CD14-positive monocyte (primary cell): ENCODE data around the gene DNAH3. TPM values are rescaled to one million over a fixed set of nuclear protein-coding genes. Genes with fewer than 3 reads are reported as not detected.

Experiments used
- DNase-seq, 3 donors: peaks; one replicate each; pipeline ENCODE4 v3.0.0-alpha.2; 2011 to 2022
- H2AFZ ChIP-seq: 2 replicates; pipeline ENCODE4 v1.6.0; 2012; ENCODE audit warnings: mild to moderate bottlenecking, low read depth, low read length, inconsistent platforms; ENCODE audit not compliant: insufficient read depth, poor library complexity, severe bottlenecking
- H3K27ac ChIP-seq, 2 donors: 1 replicate in 1 of 2; 2 replicates in 1 of 2; pipeline ENCODE4 v1.5.1; 2012 to 2013; ENCODE audit warnings: low read length in 2 of 2, control low read depth in 1 of 2, inconsistent platforms in 1 of 2, low read depth in 1 of 2, mild to moderate bottlenecking in 1 of 2
- H3K27me3 ChIP-seq, 2 donors: one replicate each; pipeline versions ENCODE4 v1.6.0 to v1.6.1; 2011 to 2013; ENCODE audit warnings: low read length in 2 of 2; ENCODE audit not compliant: control insufficient read depth in 2 of 2, insufficient read depth in 2 of 2
- H3K36me3 ChIP-seq, 2 donors: replicated peaks in 1 of 2; 1 replicate in 1 of 2; 2 replicates in 1 of 2; pipeline versions ENCODE4 v1.5.1 to v1.6.1; 2012 to 2013; ENCODE audit warnings: low read length in 2 of 2, control low read depth in 1 of 2, inconsistent platforms in 1 of 2, mild to moderate bottlenecking in 1 of 2; ENCODE audit not compliant: insufficient read depth in 2 of 2, control insufficient read depth in 1 of 2
- H3K4me1 ChIP-seq, 2 donors: 1 replicate in 1 of 2; 2 replicates in 1 of 2; pipeline versions ENCODE4 v1.5.1 to v1.6.1; 2012 to 2013; ENCODE audit warnings: low read length in 2 of 2, control low read depth in 1 of 2, inconsistent platforms in 1 of 2, mild to moderate bottlenecking in 1 of 2, moderate library complexity in 1 of 2; ENCODE audit not compliant: insufficient read depth in 2 of 2, control insufficient read depth in 1 of 2
- H3K4me2 ChIP-seq: replicated peaks from 2 replicates; pipeline ENCODE3; 2012; ENCODE audit warnings: low read length, moderate library complexity, mild to moderate bottlenecking; ENCODE audit not compliant: poor library complexity, severe bottlenecking; ENCODE audit errors: extremely low read depth
- H3K4me3 ChIP-seq, 3 experiments: fragments of 200-600 bp in 1 of 3; sonication (generic) in 1 of 3; replicated peaks in 1 of 3; 1 replicate in 2 of 3; 2 replicates in 1 of 3; pipeline ENCODE4 v1.5.1; 2011 to 2013; ENCODE audit warnings: low read length in 3 of 3, mild to moderate bottlenecking in 3 of 3, control low read depth in 2 of 3, low read depth in 2 of 3, inconsistent platforms in 1 of 3, moderate library complexity in 1 of 3
- H3K79me2 ChIP-seq: 2 replicates; pipeline ENCODE4 v1.6.0; 2012; ENCODE audit warnings: mild to moderate bottlenecking, control low read depth, inconsistent platforms, low read length, moderate library complexity; ENCODE audit not compliant: insufficient read depth
- H3K9ac ChIP-seq: 2 replicates; pipeline ENCODE4 v1.6.0; 2017; ENCODE audit warnings: low read length, mild to moderate bottlenecking; ENCODE audit not compliant: insufficient read depth, poor library complexity, severe bottlenecking
- H3K9me3 ChIP-seq, 2 donors: replicated peaks in 1 of 2; 1 replicate in 1 of 2; 2 replicates in 1 of 2; pipeline versions ENCODE4 v1.5.1 to v1.6.1; 2012 to 2013; ENCODE audit warnings: low read length in 2 of 2, control low read depth in 1 of 2; ENCODE audit not compliant: control insufficient read depth in 1 of 2, insufficient read depth in 1 of 2
- H4K20me1 ChIP-seq: 2 replicates; pipeline ENCODE4 v1.6.0; 2012; ENCODE audit warnings: mild to moderate bottlenecking, low read length, control low read depth, moderate library complexity; ENCODE audit not compliant: insufficient read depth
- H3K27ac Mint-ChIP-seq, 7 donors: one replicate each; pipeline ENCODE4 v1.8.0; 2020; ENCODE audit warnings: mild to moderate bottlenecking in 7 of 7, mixed read lengths in 7 of 7, moderate library complexity in 6 of 7, inconsistent platforms in 2 of 7
- H3K27me3 Mint-ChIP-seq, 3 donors: one replicate each; pipeline ENCODE4 v1.8.0; 2021 to 2022; ENCODE audit warnings: low read depth in 3 of 3, mild to moderate bottlenecking in 3 of 3, mixed read lengths in 3 of 3, moderate library complexity in 3 of 3, inconsistent platforms in 1 of 3
- H3K36me3 Mint-ChIP-seq, 2 donors: one replicate each; pipeline ENCODE4 v1.8.0; 2020; ENCODE audit warnings: mixed read lengths in 2 of 2, inconsistent platforms in 1 of 2, mild to moderate bottlenecking in 1 of 2
- H3K4me1 Mint-ChIP-seq: one replicate; pipeline ENCODE4 v1.8.0; 2020; ENCODE audit warnings: mild to moderate bottlenecking, mixed read lengths
- H3K4me3 Mint-ChIP-seq, 2 donors: one replicate each; pipeline ENCODE4 v1.8.0; 2020; ENCODE audit warnings: mild to moderate bottlenecking in 2 of 2, mixed read lengths in 2 of 2, moderate library complexity in 1 of 2
- H3K9me3 Mint-ChIP-seq, 7 donors: one replicate each; pipeline ENCODE4 v1.8.0; 2020 to 2022; ENCODE audit warnings: mixed read lengths in 7 of 7, mild to moderate bottlenecking in 6 of 7, moderate library complexity in 6 of 7, inconsistent platforms in 2 of 7
- WGBS: methylation state at CpG from one replicate; pipeline ENCODE4 v1.1.5; 2013; ENCODE audit warnings: missing lambda C conversion rate; ENCODE audit not compliant: insufficient coverage; 5-methylcytosine and 5-hydroxymethylcytosine counted together
- intact Hi-C, 2 donors: fragments of 100-400 bp; cut with micrococcal nuclease; formaldehyde crosslinking; loops; one replicate each; pipeline versions ENCODE4 v1.15.0 to v1.15.1; 2023
- polyA plus RNA-seq, 3 donors: library from polyadenylated mRNA; depleted of rRNA in 1 of 3; unstranded in 2 of 3; stranded (reverse) in 1 of 3; fragments of 300-500 nt in 2 of 3; fragments of >200 nt in 1 of 3; fragmentation: Illumina TruSeq in 2 of 3; gene quantifications; 1 replicate in 2 of 3; 2 replicates in 1 of 3; pipeline ENCODE4 v1.2.3, GENCODE V29; 2012 to 2021
- TF ChIP-seq, protein P1 (sequence below): fragments of 200-600 bp; IDR thresholded peaks from one replicate; pipeline ENCODE4 v1.8.0; 2022; ENCODE audit warnings: antibody characterized with exemption, mild to moderate bottlenecking

DNAH3 gene
- polyA plus RNA-seq, 3 donors = not detected

DNA sequence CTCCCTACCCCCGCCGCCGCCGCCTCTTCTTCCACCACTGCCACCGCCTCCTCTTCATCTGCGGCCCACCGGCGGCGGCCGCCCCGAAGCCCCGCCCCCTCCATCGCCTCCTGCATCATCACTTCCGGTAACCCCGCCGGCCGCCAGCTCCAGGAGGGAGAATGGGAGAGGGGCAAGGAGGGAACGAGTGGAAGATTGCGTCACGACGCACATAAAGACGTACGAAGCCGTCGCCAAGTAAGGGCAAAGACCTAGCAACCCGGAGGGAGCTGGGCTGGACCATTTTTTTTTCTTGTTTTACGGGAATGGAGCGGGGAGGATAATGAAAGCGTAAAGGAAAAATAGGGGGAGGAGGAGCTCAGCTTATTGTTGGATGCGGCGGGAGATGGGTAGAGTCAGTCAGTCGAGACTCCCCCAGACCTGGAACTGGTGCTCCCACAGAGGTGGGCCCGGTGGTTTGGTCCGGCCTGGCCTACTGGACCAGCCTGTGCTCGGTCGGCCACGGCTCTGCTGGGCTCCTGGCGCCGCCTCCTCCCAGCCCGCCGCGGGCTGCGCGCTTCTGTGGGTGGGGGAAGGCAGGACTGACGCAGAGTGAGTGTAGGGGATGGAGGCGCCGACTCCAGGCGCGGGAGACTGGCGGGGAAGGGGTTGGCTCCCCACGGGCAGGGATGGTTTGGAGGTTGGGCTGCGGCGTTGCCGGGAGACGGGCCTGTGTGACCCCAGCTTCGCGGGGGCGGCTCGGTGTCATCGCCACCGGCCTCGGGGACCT, 250.2 kb downstream of the DNAH3 start, which contains the start of the genes DCUN1D3 and LYRM1:
Gene DCUN1D3 (minus strand): TSS at position 60 of the 769 bp plus-strand sequence. CDS start 37,820 bp downstream, outside the sequence.
Gene LYRM1 (plus strand): TSS at position 473 of the 769 bp plus-strand sequence. CDS start 14,785 bp downstream, outside the sequence.
- Histone ChIP-seq H3K79me2 (peaks cover 75% of the 10 kb centered on the region), H2AFZ (peak within 1 kb of the TSS; percentile 69), H3K4me2 (peak within 1 kb of the TSS; percentile 91), H3K4me3 (peak within 1 kb of the TSS; percentile 53 to 83 (median 76)), H3K9me3 (no peaks in the 10 kb centered on the region), H3K9ac (peak within 1 kb of the TSS; percentile 91), H3K4me1 (peaks cover 54 to 74% of the 10 kb centered on the region in 2 donors), H4K20me1 (peaks cover 18% of the 10 kb centered on the region), H3K27ac (peak within 1 kb of the TSS; percentile 87 to 97), H3K36me3 (peaks cover 0 to 7% of the 10 kb centered on the region in 2 donors), H3K27me3 (no peaks in the 10 kb centered on the region)
- peaks cover 0 to 2% (median 0%) of the 10 kb centered on the region in 7 donors for H3K9me3 Mint-ChIP-seq
- peaks cover 72% of the 10 kb centered on the region for H3K4me1 Mint-ChIP-seq
- 0% methylated on average over 46 of the region's 62 CpGs for WGBS
- peak; percentile 94 to 96 (median 95) for DNase-seq
- peaks cover 0 to 6% (median 0%) of the 10 kb centered on the region in 3 donors for H3K27me3 Mint-ChIP-seq
- peaks cover 18 to 32% of the 10 kb centered on the region in 2 donors for H3K36me3 Mint-ChIP-seq
- H3K4me3 Mint-ChIP-seq = peak within 1 kb of the TSS; percentile 89 to 95
- intact Hi-C loops = no loop called here
- peak within 1 kb of the TSS; percentile 96 to 100 (median 99) for H3K27ac Mint-ChIP-seq
- TF ChIP-seq, protein P1, sequence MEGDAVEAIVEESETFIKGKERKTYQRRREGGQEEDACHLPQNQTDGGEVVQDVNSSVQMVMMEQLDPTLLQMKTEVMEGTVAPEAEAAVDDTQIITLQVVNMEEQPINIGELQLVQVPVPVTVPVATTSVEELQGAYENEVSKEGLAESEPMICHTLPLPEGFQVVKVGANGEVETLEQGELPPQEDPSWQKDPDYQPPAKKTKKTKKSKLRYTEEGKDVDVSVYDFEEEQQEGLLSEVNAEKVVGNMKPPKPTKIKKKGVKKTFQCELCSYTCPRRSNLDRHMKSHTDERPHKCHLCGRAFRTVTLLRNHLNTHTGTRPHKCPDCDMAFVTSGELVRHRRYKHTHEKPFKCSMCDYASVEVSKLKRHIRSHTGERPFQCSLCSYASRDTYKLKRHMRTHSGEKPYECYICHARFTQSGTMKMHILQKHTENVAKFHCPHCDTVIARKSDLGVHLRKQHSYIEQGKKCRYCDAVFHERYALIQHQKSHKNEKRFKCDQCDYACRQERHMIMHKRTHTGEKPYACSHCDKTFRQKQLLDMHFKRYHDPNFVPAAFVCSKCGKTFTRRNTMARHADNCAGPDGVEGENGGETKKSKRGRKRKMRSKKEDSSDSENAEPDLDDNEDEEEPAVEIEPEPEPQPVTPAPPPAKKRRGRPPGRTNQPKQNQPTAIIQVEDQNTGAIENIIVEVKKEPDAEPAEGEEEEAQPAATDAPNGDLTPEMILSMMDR = no peak

DNA sequence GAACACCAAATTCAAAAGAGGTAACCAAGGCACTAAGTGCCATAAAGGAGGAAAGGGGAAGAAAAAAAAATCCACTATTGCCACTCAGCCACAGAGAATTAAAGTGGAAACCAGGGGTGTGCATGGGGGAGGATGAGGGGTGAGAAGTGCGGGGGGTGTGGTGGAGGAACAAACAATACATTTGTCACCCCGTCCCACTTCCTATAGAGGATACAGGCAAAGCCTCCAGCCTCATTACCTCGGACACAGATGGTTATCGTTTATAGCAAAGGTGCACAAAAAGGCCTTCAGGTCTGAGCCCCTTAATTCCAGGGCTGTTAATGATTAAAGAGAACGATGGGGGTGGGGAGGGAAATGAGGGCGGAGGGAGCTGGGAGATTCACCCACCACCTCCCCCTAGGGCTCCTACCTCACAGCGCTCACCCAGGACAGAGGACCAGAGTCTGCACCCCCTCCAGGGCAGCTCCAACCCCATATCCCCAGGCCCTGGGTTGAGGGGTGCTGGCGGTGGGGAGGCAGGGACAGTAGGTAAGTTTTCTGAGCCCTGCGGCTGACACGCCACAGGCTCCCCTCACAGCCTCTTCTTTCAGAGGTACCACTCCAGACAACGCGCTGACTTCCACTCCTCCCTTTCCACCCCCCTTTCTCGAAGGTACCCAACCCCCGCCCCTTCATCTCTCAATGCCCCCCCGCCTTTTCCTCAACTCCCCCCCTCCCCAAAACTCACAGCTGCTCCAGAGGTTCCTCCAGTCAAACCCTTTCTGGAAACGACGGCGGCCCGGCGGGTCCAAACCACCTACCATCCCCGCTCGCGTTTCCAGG, 251.0 kb downstream of the DNAH3 start:
- DNase-seq = peak in 2 of 3 donors; percentile 39 to 80
- H3K9me3 Mint-ChIP-seq = peaks cover 0 to 2% (median 0%) of the 10 kb centered on the region in 7 donors
- Histone ChIP-seq H3K27me3 (no peaks in the 10 kb centered on the region), H2AFZ (peak overlapping the region; percentile 69), H3K36me3 (peaks cover 0 to 13% of the 10 kb centered on the region in 2 donors), H4K20me1 (peaks cover 24% of the 10 kb centered on the region), H3K9ac (peak overlapping the region; percentile 91), H3K4me3 (peak overlapping the region; percentile 53 to 83 (median 76)), H3K27ac (peak overlapping the region; percentile 87 to 97), H3K4me2 (peak overlapping the region; percentile 91), H3K79me2 (peaks cover 75% of the 10 kb centered on the region), H3K9me3 (no peaks in the 10 kb centered on the region), H3K4me1 (peaks cover 46 to 66% of the 10 kb centered on the region in 2 donors)
- peaks cover 64% of the 10 kb centered on the region for H3K4me1 Mint-ChIP-seq
- peak overlapping the region; percentile 89 to 95 for H3K4me3 Mint-ChIP-seq
- WGBS = 0% methylated on average over 8 of the region's 23 CpGs
- peaks cover 0 to 6% (median 0%) of the 10 kb centered on the region in 3 donors for H3K27me3 Mint-ChIP-seq
- H3K36me3 Mint-ChIP-seq = peaks cover 22 to 34% of the 10 kb centered on the region in 2 donors
- peak overlapping the region; percentile 96 to 100 (median 99) for H3K27ac Mint-ChIP-seq
- intact Hi-C loops = loop anchor here in 1 of 2 donors (10.0 kb wide), 1 partner anchor 155 kb away; the partner anchor contains the start of gene THUMPD1
- TF ChIP-seq, protein P1 = no peak
